ENCODE data around the gene RTF1.

GRCh38 chr15:41480396-41481140 is 63.7 kb downstream of the RTF1 start:
- TF ChIP-seq TAF1 (IDR thresholded peaks at IDR 0.05; ENCODE audit: low read depth, low read length) (no peak), POLR2AphosphoS5 (IDR thresholded peaks at IDR 0.05; ENCODE audit: low read depth, low read length) (no peak), POLR2A (IDR thresholded peaks at IDR 0.05; ENCODE audit: low read depth, low read length) (no peak)
